Gastroesophageal sphincter (tissue), 3 donors: ENCODE measurements around the gene FAT1.
"Not testable (repeated sequence)": the region's sequence is repeated elsewhere in the genome, so short reads cannot be mapped to it uniquely, and the experiment has no call there.

Experiments used
- POLR2A ChIP-seq, 2 donors: fragments of 450-650 bp; IDR thresholded peaks; one replicate each; pipeline ENCODE4 v1.6.1; 2017; ENCODE audit warnings: antibody characterized with exemption in 2 of 2, mild to moderate bottlenecking in 2 of 2, moderate library complexity in 1 of 2
- TF ChIP-seq, protein P1 (sequence below), 4 experiments: fragments of 200-600 bp in 2 of 4; fragments of 450-650 bp in 2 of 4; sonication (generic) in 1 of 4; IDR thresholded peaks; one replicate each; pipeline ENCODE4 v1.5.1; 2017 to 2019; ENCODE audit warnings: antibody characterized with exemption in 4 of 4, mild to moderate bottlenecking in 2 of 4, moderate library complexity in 2 of 4

- TF ChIP-seq, protein P1, sequence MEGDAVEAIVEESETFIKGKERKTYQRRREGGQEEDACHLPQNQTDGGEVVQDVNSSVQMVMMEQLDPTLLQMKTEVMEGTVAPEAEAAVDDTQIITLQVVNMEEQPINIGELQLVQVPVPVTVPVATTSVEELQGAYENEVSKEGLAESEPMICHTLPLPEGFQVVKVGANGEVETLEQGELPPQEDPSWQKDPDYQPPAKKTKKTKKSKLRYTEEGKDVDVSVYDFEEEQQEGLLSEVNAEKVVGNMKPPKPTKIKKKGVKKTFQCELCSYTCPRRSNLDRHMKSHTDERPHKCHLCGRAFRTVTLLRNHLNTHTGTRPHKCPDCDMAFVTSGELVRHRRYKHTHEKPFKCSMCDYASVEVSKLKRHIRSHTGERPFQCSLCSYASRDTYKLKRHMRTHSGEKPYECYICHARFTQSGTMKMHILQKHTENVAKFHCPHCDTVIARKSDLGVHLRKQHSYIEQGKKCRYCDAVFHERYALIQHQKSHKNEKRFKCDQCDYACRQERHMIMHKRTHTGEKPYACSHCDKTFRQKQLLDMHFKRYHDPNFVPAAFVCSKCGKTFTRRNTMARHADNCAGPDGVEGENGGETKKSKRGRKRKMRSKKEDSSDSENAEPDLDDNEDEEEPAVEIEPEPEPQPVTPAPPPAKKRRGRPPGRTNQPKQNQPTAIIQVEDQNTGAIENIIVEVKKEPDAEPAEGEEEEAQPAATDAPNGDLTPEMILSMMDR (IDR thresholded peaks at IDR 0.05), result not testable (repeated sequence)
- TF ChIP-seq POLR2A (IDR thresholded peaks at IDR 0.05), result not testable (repeated sequence)
Measured at GRCh38 chr4:186761956-186762355, 38.3 kb upstream of the FAT1 start.
